ENCODE results near the gene IFNGR2. TPM values are rescaled to one million over a fixed set of nuclear protein-coding genes. Genes with fewer than 3 reads are reported as not detected.

IFNGR2 gene
- total and polyA plus RNA-seq, 2 of the 13 experiments (the other 11 are each of a cell fraction or from before 2014, with no cell fraction given): 61.3 to 117 TPM

DNA sequence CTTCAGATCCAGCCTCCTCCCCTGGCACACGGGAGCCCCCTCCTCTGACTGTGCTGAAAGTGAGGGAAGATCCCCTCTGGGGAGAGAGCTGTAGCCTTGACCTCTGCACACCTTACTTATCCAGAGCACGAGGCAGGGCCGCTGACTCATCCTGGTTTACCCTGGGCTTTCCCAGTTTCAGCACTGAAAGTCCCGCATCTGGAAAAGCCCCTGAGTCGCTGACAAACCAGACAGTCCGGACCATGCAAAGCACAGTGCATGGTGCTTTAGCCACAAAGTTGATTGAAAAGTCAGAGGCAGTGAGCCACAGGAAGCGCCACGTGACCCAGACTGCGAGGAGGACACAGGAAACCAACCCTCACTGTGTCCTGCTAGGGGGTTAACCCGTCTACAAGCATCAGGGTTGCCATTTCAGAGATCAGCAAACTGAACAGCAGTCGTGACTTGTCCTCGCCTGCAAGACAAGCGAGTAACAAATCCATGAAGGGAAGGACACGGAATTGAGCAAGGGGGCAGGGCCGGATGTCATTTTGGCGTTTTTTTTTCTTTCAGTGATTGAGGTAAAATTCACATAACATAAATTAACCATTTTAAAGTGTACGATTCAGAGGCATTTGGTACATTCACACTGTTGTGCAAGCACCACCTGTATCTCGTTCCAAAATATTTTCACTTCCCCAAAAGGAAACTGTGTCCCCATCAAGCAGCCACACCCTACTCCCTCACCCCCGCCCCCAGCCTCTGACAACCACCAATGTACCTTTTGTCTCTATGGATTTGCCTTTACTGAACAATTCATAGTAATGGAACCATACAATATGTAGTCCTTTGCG is 19.9 kb upstream of the IFNGR2 start (continued):
- TF ChIP-seq PRDM15 (CRISPR knock-in tag; IDR thresholded peaks at IDR 0.05) (no peak), KLF13 (CRISPR knock-in tag; IDR thresholded peaks at IDR 0.05) (no peak), ZNF574 (CRISPR knock-in tag; IDR thresholded peaks at IDR 0.05) (peak; percentile 49), HHEX (CRISPR knock-in tag; IDR thresholded peaks at IDR 0.05) (no peak), UBTF (CRISPR knock-in tag; IDR thresholded peaks at IDR 0.05) (0 out of 2 replicates have a peak, but pooled peaks have one; percentile 6), ZNF136 (CRISPR knock-in tag; IDR thresholded peaks at IDR 0.05; ENCODE audit: low read depth) (no peak), PPARG (CRISPR knock-in tag; conservative IDR thresholded peaks at IDR 0.05) (peak; percentile 95), HNRNPK (IDR thresholded peaks at IDR 0.05; ENCODE audit: low read depth, low read length, poor library complexity, severe bottlenecking) (no peak), ZNF777 (CRISPR knock-in tag; IDR thresholded peaks at IDR 0.05) (peak; percentile 47; the same call in 1 of the 2 replicates), TOPORS (CRISPR knock-in tag; IDR thresholded peaks at IDR 0.05) (no peak), ZNF7 (CRISPR knock-in tag; IDR thresholded peaks at IDR 0.05) (no peak), MIER3 (CRISPR knock-in tag; IDR thresholded peaks at IDR 0.05; ENCODE audit: borderline replicate concordance) (peak; percentile 79; the same call in 1 of the 2 replicates), REXO4 (CRISPR knock-in tag; IDR thresholded peaks at IDR 0.05; ENCODE audit: borderline replicate concordance) (no peak), HDAC6 (IDR thresholded peaks at IDR 0.05; ENCODE audit: low read depth, low read length) (no peak), NFE2 (CRISPR knock-in tag; IDR thresholded peaks at IDR 0.05) (0 out of 2 replicates have a peak, but pooled peaks have one; percentile 59), FOXA3 (CRISPR knock-in tag; IDR thresholded peaks at IDR 0.05) (peak; percentile 68)
- TF ChIP-seq, protein P1, sequence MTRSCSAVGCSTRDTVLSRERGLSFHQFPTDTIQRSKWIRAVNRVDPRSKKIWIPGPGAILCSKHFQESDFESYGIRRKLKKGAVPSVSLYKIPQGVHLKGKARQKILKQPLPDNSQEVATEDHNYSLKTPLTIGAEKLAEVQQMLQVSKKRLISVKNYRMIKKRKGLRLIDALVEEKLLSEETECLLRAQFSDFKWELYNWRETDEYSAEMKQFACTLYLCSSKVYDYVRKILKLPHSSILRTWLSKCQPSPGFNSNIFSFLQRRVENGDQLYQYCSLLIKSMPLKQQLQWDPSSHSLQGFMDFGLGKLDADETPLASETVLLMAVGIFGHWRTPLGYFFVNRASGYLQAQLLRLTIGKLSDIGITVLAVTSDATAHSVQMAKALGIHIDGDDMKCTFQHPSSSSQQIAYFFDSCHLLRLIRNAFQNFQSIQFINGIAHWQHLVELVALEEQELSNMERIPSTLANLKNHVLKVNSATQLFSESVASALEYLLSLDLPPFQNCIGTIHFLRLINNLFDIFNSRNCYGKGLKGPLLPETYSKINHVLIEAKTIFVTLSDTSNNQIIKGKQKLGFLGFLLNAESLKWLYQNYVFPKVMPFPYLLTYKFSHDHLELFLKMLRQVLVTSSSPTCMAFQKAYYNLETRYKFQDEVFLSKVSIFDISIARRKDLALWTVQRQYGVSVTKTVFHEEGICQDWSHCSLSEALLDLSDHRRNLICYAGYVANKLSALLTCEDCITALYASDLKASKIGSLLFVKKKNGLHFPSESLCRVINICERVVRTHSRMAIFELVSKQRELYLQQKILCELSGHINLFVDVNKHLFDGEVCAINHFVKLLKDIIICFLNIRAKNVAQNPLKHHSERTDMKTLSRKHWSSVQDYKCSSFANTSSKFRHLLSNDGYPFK (CRISPR knock-in tag; IDR thresholded peaks at IDR 0.05; ENCODE audit: borderline replicate concordance): peak; percentile 34; the same call in 1 of the 2 replicates

All from HepG2 (cell line).